Natural killer cell (primary cell): ENCODE measurements around the gene OR51B5. TPM values are rescaled to one million over a fixed set of nuclear protein-coding genes. Genes with fewer than 3 reads are reported as not detected.

Experiments
- ATAC-seq, 3 donors: fragments of 150-1000 bp in 2 of 3; fragments of 200-7000 bp in 1 of 3; cut with Tn5 transposase; 1 replicate in 1 of 3; 2 replicates in 2 of 3; pipeline ENCODE4 v1.10.0; 2021; ENCODE audit warnings: mild to moderate bottlenecking in 2 of 3, moderate library complexity in 2 of 3
- DNase-seq, 2 donors: peaks; one replicate each; pipeline versions ENCODE4 v3.0.0 to v3.0.0-alpha.2; 2013 to 2021; ENCODE audit warnings: mixed read lengths in 1 of 2
- H3K27ac ChIP-seq: one replicate; pipeline ENCODE4 v1.5.1; 2013; ENCODE audit warnings: mild to moderate bottlenecking, low read length
- H3K27me3 ChIP-seq: one replicate; pipeline ENCODE4 v1.6.1; 2013; ENCODE audit warnings: low read length; ENCODE audit not compliant: control insufficient read depth, insufficient read depth
- H3K36me3 ChIP-seq: one replicate; pipeline ENCODE4 v1.6.1; 2013; ENCODE audit warnings: low read length; ENCODE audit not compliant: control insufficient read depth, insufficient read depth
- H3K4me1 ChIP-seq: one replicate; pipeline ENCODE4 v1.6.1; 2013; ENCODE audit warnings: low read length; ENCODE audit not compliant: control insufficient read depth, insufficient read depth
- H3K4me3 ChIP-seq: one replicate; pipeline ENCODE4 v1.5.1; 2013; ENCODE audit warnings: low read length
- H3K9me3 ChIP-seq: one replicate; pipeline ENCODE4 v1.6.1; 2013; ENCODE audit warnings: low read length; ENCODE audit not compliant: control insufficient read depth, insufficient read depth
- H3K27ac Mint-ChIP-seq, 2 donors: one replicate each; pipeline ENCODE4 v1.8.0; 2022; ENCODE audit warnings: mild to moderate bottlenecking in 2 of 2, mixed read lengths in 2 of 2, moderate library complexity in 1 of 2
- H3K27me3 Mint-ChIP-seq, 2 donors: one replicate each; pipeline ENCODE4 v1.8.0; 2022; ENCODE audit warnings: low read depth in 2 of 2, mixed read lengths in 2 of 2
- H3K36me3 Mint-ChIP-seq: one replicate; pipeline ENCODE4 v1.8.0; 2022; ENCODE audit warnings: mixed read lengths
- H3K4me1 Mint-ChIP-seq, 2 donors: one replicate each; pipeline ENCODE4 v1.8.0; 2022; ENCODE audit warnings: mixed read lengths in 2 of 2
- H3K4me3 Mint-ChIP-seq: one replicate; pipeline ENCODE4 v1.8.0; 2022; ENCODE audit warnings: mild to moderate bottlenecking, moderate library complexity, mixed read lengths
- H3K9me3 Mint-ChIP-seq, 2 donors: one replicate each; pipeline ENCODE4 v1.8.0; 2022; ENCODE audit warnings: mixed read lengths in 2 of 2
- WGBS: methylation state at CpG from one replicate; pipeline ENCODE4 v1.1.7; 2013; ENCODE audit warnings: missing lambda C conversion rate; ENCODE audit not compliant: insufficient coverage; 5-methylcytosine and 5-hydroxymethylcytosine counted together
- intact Hi-C: fragments of 100-400 bp; cut with micrococcal nuclease; formaldehyde crosslinking; loops from one replicate; pipeline ENCODE4 v1.14.2; 2022
- total RNA-seq, 4 donors: library from RNA; stranded (reverse); fragments of 120-200 nt in 1 of 4; gene quantifications; one replicate each; pipeline versions ENCODE4 v1.2.3 to v1.2.4, GENCODE V29; 2013 to 2022
- TF ChIP-seq, protein P1 (sequence below): fragments of 200-600 bp; IDR thresholded peaks from one replicate; pipeline ENCODE4 v1.8.0; 2022; ENCODE audit warnings: antibody characterized with exemption

OR51B5 gene, protein sequence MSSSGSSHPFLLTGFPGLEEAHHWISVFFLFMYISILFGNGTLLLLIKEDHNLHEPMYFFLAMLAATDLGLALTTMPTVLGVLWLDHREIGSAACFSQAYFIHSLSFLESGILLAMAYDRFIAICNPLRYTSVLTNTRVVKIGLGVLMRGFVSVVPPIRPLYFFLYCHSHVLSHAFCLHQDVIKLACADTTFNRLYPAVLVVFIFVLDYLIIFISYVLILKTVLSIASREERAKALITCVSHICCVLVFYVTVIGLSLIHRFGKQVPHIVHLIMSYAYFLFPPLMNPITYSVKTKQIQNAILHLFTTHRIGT
- not detected for total RNA-seq
- total RNA-seq (2013), result 0.68 TPM

DNA sequence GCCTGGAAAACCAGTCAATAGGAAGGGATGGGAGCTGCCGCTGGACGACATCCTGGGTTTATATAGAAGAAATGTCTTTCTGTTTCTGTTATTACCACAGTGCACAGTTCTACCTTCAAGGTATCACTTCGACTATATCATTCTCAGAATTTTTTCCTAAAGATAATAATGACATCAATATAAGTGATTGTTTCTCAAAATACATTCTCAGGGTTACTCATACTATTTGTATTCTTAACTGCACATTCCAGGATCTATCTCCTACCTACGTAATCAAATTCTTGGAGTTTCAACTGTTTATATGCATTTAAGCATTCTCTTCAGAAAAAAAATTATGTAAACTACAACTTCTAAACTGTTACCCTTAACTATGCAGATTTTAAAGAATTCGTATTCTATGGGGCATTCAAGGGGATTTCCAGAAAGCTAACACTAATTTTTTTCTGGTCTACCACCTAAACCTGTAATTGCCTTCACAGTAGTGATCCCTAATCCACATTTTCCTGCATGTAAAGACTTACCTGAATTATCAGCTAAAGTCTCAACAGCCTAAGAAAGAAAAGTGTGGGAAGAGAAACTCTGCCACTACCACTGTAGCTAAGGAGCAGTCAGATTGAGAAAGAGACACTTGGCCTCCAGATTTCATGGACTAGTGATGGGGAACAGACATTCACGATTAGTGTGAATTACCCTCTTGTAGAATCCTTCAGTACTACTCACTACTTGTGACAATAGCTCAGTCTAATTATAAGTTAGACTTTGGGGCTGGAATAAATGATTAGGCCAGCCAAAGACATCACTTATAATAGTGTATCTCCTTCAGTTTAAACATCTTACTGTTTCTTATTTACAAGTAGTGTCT is at the start of gene OR51B5:
Gene OR51B5, minus strand, starts transcription at position 51 of the 862 bp plus-strand sequence. Its CDS starts 0 bp downstream, at position 51.
- DNase-seq, result no peak
- Histone ChIP-seq H3K36me3 (no peaks in the 10 kb centered on the region), H3K9me3 (no peaks in the 10 kb centered on the region), H3K4me3 (no peak within 1 kb of the TSS), H3K27ac (no peak within 1 kb of the TSS), H3K27me3 (no peaks in the 10 kb centered on the region), H3K4me1 (no peaks in the 10 kb centered on the region)
- no peaks in the 10 kb centered on the region for H3K4me1 Mint-ChIP-seq
- H3K27me3 Mint-ChIP-seq, result peaks cover 3 to 5% of the 10 kb centered on the region in 2 donors
- H3K9me3 Mint-ChIP-seq, result peaks cover 3% of the 10 kb centered on the region in 2 donors
- no peaks in the 10 kb centered on the region for H3K36me3 Mint-ChIP-seq
- no peak for ATAC-seq
- intact Hi-C loops, result no loop called here
- no peak within 1 kb of the TSS for H3K4me3 Mint-ChIP-seq
- WGBS, result 78% methylated on average over 2 of the region's 6 CpGs
- TF ChIP-seq, protein P1, sequence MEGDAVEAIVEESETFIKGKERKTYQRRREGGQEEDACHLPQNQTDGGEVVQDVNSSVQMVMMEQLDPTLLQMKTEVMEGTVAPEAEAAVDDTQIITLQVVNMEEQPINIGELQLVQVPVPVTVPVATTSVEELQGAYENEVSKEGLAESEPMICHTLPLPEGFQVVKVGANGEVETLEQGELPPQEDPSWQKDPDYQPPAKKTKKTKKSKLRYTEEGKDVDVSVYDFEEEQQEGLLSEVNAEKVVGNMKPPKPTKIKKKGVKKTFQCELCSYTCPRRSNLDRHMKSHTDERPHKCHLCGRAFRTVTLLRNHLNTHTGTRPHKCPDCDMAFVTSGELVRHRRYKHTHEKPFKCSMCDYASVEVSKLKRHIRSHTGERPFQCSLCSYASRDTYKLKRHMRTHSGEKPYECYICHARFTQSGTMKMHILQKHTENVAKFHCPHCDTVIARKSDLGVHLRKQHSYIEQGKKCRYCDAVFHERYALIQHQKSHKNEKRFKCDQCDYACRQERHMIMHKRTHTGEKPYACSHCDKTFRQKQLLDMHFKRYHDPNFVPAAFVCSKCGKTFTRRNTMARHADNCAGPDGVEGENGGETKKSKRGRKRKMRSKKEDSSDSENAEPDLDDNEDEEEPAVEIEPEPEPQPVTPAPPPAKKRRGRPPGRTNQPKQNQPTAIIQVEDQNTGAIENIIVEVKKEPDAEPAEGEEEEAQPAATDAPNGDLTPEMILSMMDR, result no peak
- H3K27ac Mint-ChIP-seq, result no peak within 1 kb of the TSS

DNA sequence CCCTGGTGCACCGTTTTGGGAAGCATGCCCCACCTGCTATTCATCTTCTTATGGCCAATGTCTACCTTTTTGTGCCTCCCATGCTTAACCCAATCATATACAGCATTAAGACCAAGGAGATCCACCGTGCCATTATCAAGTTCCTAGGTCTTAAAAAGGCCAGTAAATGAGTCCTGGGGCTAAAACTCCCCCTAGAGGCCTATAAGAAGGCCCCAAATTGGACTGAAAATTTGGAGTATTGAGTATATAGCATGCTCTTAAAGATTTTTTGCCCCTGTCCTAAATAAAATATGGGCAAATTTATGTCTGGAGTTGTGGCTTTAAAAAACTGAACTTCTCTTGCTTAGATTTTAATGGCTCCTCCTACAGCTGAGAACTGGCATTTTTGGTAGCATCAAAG is 46.9 kb upstream of the OR51B5 start:
- 81% methylated on average over 2 of the region's 2 CpGs for WGBS
- H3K27me3 Mint-ChIP-seq, result no peaks in the 10 kb centered on the region
- intact Hi-C loops, result no loop called here

DNA sequence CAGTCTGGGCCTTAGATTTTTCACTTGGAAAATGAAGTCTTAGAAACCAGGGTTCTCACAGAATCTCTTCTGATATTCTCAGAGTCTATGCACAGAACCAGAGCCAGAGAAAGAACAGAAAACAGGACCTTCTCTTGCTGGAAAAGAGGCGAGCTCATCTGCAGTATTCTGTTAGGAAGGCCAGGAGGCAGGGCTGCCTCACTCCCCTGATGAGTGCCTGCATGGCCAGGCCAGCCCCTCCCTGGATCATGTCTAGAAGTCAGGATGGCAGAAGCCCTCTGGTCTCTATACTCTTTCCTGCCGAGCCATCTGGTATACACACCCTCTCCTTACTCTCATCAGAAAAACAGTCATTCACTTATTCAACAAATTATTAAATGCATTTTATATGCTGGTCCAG is 41.0 kb upstream of the OR51B5 start:
- H3K27me3 Mint-ChIP-seq, result no peaks in the 10 kb centered on the region
- TF ChIP-seq, protein P1, result no peak
- Histone ChIP-seq H3K9me3 (no peaks in the 10 kb centered on the region), H3K27me3 (no peaks in the 10 kb centered on the region), H3K36me3 (no peaks in the 10 kb centered on the region), H3K27ac (no peak overlapping the region), H3K4me3 (no peak overlapping the region), H3K4me1 (no peaks in the 10 kb centered on the region)
- WGBS, result 77% methylated on average over 2 of the region's 2 CpGs
- ATAC-seq, result no peak
- H3K4me3 Mint-ChIP-seq, result no peak overlapping the region
- H3K4me1 Mint-ChIP-seq, result no peaks in the 10 kb centered on the region
- no peaks in the 10 kb centered on the region for H3K36me3 Mint-ChIP-seq
- H3K27ac Mint-ChIP-seq, result no peak overlapping the region
- H3K9me3 Mint-ChIP-seq, result no peaks in the 10 kb centered on the region
- no peak for DNase-seq
- intact Hi-C loops, result no loop called here

More for the DNA sequence above, 46.9 kb upstream of the OR51B5 start:
- Mint-ChIP-seq H3K27ac (no peak overlapping the region), H3K36me3 (no peaks in the 10 kb centered on the region), H3K4me1 (no peaks in the 10 kb centered on the region), H3K9me3 (no peaks in the 10 kb centered on the region), H3K4me3 (no peak overlapping the region)
- ATAC-seq (no peak), DNase-seq (no peak)
- Histone ChIP-seq H3K4me1 (no peaks in the 10 kb centered on the region), H3K27me3 (no peaks in the 10 kb centered on the region), H3K27ac (no peak overlapping the region), H3K9me3 (no peaks in the 10 kb centered on the region), H3K4me3 (no peak overlapping the region), H3K36me3 (no peaks in the 10 kb centered on the region)
- TF ChIP-seq, protein P1, result no peak
